HG02981 (cell line): ENCODE results near the gene SLC50A1.

Source experiments
- ATAC-seq: cut with Tn5 transposase; IDR thresholded peaks from one replicate; pipeline ENCODE4 v1.9.1; 2021; ENCODE audit warnings: mild to moderate bottlenecking, moderate library complexity; ENCODE audit not compliant: unreplicated experiment

SLC50A1 gene

DNA sequence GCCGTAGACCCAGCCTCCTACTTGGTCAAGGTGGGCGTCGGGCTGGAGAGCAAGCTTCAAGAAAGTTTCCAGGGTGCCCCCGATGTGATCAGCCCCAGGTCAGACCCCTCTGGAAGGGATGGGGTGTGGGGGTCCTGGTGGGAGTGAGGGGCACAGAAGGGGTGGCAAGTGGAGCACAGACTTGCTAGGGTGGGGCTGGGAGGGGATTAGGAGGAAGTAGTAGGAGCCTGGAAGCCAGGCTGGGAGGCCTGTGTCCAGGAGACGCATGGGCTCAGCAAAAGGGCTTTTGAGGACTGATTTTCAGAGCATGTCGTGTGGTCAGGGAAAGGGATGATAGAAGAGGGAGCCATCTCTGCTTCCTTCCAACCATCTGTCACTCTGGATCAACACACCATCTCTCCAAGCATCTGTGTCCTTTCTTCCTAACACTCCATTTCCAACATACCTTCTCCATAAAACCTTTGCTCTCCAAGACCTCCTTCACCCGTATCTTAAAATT lies 46.4 kb downstream of the SLC50A1 start:
- ATAC-seq = no peak

DNA sequence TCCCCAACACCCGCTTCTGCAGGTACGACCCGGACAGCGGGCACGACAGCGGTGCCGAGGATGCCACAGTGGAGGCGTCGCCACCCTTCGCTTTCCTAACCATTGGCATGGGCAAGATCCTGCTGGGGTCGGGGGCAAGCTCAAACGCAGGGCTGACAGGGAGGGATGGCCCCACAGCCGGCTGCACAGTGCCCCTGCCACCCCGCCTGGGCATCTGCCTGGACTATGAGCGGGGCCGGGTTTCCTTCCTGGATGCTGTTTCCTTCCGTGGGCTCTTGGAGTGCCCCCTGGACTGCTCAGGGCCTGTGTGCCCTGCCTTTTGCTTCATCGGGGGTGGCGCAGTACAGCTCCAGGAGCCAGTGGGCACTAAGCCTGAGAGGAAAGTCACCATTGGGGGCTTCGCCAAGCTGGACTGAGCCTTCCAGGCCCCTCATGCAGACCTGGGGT lies 48.1 kb downstream of the SLC50A1 start:
- no peak for ATAC-seq

DNA sequence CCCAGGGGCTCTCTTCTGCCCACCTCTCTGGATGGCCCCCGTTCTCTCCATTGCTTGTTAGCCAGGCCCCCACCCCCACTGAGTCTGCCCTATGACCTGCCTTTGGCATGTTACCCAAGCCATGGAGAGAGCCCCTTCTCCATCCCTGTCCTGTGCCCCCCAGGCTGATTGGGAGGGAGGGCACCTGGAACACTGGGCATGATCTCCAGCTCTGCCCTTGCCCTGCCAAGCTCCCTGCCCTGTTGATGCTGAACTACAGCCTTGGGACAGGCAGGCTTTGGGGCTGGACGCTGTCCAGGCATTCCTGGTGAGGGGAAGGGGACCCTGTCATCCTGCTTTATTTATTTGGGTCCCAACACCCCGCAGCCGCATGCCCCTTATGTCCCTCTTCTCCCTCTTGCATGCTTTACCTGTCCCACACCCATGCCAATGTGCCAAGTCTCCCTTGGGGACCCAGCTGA lies 48.7 kb downstream of the SLC50A1 start:
- ATAC-seq = no peak

DNA sequence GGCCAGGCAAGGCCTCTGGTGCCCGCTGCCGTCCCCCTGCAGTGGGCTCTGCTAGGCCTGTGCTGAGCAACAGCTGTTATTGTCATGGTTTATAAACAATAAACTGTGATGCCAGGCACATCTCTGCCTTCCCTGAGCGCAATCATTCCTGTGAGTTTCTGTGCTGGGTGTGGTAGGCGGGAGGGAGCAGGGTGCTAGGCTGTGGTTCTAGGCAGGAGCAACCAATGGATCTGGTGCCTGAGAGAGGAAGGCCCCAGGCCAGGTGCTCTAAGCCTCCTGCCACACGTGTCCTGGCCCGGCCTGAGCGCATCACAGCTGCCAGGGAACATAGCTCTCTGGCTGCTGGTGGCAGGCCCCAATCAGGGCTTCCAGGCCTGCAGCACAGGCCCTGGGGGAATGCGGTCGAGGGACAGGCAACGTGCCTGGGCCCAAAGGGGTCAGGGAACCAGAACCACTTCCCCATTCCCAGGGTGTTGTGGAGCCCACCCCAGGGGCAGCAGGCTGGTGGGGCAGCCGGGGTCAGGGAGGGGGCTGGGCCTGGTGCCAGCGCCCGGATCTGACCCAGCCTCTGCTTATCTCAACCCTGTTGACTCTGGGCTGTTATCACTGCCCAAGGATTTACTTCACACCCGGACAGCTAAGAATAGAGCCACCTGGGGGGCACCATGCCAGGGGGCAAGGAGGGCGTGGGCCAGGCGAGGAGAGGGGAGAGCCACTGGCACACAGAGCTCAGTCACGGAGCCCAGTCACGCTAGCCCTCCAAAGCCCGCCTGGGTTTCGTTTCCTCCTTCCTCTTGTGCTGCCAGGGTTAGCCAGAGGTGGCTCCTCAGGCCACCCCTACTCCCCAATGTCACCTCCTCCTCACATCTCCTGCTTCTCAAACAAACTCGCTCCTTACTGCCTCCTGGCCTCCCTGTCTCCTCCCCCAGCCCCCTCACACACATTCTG lies 49.5 kb downstream of the SLC50A1 start:
- peak; percentile 77 for ATAC-seq

DNA sequence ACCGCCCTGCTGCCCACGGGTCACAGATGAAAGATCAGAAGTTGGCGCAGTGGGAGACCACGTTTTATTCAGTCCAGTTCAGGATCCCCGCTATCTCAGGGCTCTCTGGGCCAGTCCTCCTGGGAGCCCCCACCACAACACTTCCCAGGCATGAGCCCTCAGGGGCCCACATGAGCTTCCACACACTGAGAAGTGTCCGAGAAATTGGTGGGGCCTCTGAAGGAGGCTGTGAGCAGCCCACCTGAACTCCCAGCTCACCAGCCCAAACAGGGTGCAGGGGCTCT lies 50.1 kb downstream of the SLC50A1 start:
- no peak for ATAC-seq

DNA sequence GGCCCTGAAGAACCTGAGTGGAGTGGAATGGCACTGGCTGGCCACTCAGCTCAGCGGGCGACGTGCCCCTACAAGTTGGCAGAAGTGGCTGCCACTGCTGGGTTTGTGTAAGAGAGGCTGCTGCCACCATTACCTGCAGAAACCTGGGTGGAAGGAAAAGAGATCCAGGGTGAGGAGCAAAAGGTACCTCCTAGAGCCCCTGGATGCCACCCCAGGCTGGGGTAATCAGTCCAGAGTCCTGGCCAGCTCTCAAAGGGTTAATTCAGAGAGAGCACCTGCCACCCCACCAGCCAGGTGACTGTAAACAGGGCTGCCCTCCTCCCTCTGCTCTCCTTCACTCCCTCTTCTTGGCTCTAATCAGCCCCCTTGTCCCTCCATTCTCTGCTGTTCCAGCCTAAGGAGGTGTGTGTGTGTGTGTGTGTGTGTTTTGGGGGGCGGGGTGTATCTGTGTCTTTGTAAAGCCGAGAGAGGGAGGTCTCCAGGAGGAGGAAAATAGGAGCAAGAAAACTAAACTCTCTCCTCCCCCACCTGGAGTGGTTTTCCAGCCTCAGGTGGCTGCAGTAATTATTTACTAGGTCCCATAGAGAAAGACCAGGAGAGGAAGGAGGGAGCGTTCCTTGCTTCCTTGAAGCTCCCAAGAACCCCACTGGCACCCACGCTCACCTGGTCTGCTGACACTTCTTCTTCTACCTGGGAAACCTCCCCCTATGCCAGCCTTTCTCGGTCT lies 50.6 kb downstream of the SLC50A1 start:
- ATAC-seq = no peak

DNA sequence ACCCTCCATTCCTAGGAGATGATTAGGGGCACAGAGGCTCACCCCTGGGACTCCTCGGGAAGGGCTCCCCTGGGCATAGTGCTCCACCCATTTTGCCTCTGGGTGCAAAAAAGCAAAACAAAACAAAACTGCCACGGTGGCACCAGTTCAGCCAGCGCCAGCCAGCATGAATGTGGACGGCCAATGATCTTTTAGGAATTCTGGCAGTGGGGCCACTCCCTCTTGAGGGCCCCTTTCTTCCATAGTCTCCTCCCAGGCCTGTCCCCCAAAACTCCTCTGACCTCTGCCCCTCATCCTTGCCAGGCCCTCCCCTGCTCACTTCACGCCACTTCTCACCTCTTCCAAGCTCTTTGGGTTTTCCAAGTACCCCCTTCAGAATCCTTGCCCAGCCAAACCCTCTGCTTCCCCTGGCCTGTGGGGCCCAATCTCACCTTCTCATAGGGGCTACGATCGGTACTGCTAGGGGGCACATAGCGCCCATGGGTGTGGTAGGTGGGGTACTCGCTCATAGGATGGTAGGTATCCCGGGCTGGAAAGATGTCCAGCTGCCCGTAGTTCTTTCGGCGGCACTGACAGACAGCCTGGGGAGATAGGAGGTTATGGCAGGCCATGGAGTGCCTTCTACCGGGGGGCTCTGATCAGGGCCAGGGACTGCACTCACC lies 51.3 kb downstream of the SLC50A1 start:
- ATAC-seq = no peak

DNA sequence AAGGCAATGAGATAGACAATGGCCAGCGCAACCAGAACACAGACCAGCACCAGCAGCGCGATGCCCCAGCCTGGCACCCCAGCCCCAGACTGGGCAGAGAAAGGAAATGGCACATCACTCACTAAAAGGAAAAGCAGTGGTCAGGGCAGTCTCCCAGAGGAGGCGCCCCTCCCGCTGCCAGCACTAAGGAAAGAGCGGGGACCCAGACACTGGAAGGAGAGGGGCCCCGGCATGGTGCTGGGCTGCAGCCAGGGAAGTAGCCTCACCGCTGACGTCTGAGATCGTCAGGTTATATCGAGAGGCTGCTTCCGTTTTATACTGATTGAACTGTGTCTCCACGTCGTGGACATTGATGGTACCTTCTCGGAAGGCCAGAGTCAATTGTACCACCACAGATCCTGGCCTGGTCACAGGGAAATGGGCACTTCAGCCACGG lies 51.8 kb downstream of the SLC50A1 start:
- ATAC-seq = no peak

DNA sequence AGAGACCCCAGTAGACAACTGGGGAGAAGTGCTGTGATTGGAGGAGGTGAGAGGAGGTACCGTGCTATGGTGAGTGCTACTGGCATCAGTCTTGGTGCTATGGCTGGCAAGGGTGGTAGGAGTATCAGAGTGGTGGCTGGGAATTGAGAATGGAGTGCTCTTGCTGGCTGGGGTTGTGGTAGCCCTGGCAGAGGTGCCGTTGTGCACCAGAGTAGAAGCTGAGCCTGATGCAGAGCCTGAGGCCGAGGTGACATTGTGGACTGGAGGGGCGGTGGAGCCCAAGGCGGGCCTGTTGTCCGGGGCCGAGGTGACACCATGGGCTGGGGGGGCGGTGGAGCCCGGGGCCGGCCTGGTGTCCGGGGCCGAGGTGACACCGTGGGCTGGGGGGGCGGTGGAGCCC lies 52.6 kb downstream of the SLC50A1 start:
- no peak for ATAC-seq
